WI38 (cell line): Measurements from ENCODE around the gene XAF1.
"Not testable (repeated sequence)": the region's sequence is repeated elsewhere in the genome, so short reads cannot be mapped to it uniquely, and the experiment has no call there.

Source experiments
- H3K4me3 ChIP-seq: 2 replicates; pipeline ENCODE4 v1.5.1; 2011; ENCODE audit warnings: low read depth, mild to moderate bottlenecking, control low read depth, low read length
- TF ChIP-seq, protein P1 (sequence below): IDR thresholded peaks from 2 replicates; pipeline ENCODE4 v1.5.1; 2012; ENCODE audit warnings: low read depth, mild to moderate bottlenecking, control low read depth, low read length

XAF1 gene

DNA sequence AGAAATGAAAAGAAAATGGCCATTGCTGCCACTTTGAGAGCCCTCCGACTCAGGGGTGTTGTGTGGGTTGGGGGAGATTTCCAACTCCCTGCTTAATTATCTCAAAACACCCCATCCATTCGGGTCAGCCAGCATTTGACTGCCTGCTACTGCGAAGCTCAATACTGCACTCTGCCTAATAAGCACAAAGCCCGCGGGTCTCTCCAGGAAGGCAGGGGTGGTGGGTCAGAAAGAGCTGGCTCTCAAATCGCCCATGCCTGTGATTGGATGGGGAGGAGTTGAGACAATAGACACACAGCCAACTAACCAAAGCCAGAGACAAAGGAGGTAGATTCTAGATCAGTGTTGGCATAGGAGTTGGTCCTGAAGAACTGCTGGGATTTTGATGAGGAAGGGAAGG lies 2.3 kb upstream of the XAF1 start:
- no peak overlapping the region for H3K4me3 ChIP-seq
- TF ChIP-seq, protein P1, sequence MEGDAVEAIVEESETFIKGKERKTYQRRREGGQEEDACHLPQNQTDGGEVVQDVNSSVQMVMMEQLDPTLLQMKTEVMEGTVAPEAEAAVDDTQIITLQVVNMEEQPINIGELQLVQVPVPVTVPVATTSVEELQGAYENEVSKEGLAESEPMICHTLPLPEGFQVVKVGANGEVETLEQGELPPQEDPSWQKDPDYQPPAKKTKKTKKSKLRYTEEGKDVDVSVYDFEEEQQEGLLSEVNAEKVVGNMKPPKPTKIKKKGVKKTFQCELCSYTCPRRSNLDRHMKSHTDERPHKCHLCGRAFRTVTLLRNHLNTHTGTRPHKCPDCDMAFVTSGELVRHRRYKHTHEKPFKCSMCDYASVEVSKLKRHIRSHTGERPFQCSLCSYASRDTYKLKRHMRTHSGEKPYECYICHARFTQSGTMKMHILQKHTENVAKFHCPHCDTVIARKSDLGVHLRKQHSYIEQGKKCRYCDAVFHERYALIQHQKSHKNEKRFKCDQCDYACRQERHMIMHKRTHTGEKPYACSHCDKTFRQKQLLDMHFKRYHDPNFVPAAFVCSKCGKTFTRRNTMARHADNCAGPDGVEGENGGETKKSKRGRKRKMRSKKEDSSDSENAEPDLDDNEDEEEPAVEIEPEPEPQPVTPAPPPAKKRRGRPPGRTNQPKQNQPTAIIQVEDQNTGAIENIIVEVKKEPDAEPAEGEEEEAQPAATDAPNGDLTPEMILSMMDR: no peak

DNA sequence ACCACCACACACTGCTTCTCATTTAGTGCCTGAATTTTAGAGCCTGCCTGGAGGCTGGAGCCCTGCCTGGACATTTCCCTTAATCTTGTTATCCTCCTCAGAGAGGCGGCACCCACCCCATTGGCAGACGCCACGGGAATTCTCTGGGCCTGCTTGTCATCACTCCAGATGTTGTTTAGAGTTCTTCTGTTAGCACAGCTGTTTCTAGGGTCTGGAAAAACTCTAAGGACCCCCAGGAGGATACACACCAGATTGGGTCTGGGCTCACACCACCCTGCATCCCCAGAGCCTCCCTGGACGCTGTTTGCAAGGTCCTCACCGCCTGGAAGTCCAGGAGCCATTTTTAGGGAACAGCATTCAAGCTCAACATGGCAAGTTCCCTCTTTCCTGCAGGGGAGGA lies 565 bp upstream of the XAF1 start:
- TF ChIP-seq, protein P1: no peak
- peak overlapping the region; percentile 65 for H3K4me3 ChIP-seq

DNA sequence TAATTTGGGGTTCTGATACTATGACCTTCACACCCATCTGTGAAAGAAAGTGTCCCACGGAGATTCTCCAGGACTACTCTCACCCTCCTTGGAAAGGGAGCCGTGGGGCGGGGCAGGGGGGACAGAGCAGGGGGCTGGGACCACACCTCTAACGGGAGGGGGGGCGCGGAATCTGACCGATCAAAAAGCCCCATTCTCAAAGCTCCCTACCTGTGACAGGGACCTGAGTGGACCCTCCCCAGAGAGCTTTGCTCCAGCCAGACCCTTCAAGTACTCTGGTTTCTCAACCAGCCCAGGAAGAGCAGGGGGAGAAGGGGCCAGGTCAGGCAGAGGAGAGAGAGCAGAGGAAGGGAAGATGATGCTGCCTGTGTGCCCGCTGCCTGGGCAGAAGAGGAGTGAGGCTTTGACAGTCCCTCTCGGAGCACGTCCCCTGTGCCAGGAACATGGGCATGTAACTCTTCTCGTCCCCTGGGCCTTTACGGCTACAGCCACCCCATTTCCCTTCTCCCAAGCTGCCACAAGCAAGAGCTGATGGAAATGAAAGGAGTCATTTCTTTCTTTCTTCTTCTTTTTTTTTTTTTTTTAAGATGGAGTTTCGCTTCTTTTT lies 682 bp downstream of the XAF1 start:
- TF ChIP-seq, protein P1: no peak
- H3K4me3 ChIP-seq: peak overlapping the region; percentile 65

DNA sequence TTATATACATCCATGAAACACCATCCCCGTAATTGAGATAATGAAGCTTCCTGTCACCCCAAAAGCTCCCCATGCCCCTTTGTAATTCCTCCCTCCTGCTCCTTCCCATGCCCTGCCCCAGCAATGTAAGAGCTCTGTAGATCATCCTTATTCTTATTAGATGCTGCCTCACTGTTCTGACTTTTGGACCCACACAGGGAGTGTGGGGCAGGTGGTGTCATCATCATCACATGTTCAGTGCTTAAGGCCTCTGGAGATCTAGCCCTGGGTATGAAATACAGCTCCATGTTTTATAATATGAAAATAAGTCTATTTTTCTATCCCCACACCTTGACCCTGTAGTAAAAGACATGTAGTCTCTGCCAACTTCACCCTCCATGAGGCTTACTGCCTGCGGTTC lies 1.9 kb downstream of the XAF1 start:
- no peak overlapping the region for H3K4me3 ChIP-seq
- TF ChIP-seq, protein P1: no peak

DNA sequence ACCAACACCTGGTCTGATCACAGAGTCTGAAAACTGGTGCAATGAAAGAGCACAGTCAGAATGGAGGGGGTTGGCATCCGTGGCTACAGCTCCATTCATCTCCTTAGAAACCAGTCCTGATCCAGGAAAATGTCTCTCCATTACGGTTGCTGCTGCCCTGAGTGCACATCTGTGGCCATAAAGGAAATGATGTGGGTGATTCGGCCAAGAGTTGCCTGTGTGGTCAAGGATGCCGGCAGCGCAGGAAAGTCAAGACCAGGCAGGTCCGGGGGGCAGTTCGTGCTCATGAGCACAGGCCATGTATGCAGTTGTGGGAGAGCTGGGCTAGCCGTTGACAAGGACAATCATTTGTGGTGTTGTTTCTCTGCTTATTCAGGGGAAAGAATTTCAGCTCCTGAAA lies 5.9 kb downstream of the XAF1 start:
- H3K4me3 ChIP-seq: no peak overlapping the region
- TF ChIP-seq, protein P1: no peak

DNA sequence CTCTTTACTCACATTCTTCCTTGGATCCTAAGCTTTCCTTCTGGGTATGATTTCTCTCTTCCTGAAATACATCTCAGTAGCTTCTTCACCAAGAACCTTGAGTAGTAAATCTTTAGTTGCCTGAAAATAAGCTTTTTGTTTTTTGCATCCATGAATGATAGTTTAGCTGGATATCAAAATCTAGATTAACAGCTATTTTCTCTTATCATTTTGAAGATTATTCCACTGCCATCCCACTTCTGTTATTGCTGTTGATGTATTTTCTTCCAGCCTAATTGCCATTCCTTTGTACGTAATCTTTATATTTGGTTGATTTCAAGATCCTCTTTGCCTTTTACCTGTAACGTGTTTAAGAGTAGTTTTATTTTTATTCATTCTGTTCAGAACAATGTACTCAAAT lies 12.6 kb downstream of the XAF1 start:
- TF ChIP-seq, protein P1: no peak
- no peak overlapping the region for H3K4me3 ChIP-seq

DNA sequence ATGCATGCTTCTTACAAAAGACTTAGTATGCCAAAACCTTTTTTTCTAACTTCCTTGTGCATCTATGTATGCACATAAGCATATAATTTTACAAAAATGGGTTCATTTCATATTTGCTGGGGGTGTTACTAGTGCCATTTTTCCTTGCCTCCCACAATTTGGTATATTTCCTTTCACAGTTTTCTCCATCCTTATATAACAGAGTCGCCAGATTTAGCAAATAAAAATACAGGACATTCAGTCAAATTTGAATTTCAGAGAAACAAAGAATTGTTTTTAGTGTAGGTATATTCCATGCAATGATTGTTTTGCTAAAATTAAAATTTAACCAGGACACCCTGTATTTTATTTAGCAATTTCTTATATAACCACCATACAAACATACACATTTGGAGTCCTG lies 16.2 kb downstream of the XAF1 start:
- TF ChIP-seq, protein P1: no peak
- no peak overlapping the region for H3K4me3 ChIP-seq

DNA sequence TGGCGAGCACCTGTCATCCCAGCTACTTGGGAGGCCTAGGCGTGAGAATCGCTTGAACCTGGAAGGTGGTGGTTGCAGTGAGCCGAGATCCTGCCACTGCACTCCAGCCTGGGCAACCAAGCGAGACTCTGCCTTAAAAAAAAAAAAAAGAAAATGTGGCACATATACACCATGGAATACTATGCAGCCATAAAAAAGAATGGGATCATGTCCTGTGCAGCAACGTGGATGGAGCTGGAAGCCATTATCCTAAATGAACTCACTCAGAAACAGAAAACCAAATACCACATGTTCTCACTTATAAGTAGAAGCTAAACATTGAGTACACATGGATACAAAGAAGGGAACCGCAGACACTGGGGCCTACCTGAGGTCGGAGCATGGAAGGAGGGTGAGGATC lies 19.1 kb downstream of the XAF1 start:
- not testable (repeated sequence) for H3K4me3 ChIP-seq
